ENCODE results near the gene NR6A1. TPM values are rescaled to one million over a fixed set of nuclear protein-coding genes. Genes with fewer than 3 reads are reported as not detected.

Gene NR6A1
- total and polyA plus RNA-seq, 2 of the 8 experiments (the other 6 are each of a cell fraction or from before 2014, with no cell fraction given): 93.2 to 237 TPM

- 92% methylated on average over 12 of the region's 12 CpGs; no CpG with 5 or more reads in 1 of the 2 experiments for WGBS, 2 experiments (ENCODE audit: extremely low coverage in 1 of 2, insufficient coverage in 1 of 2, insufficient read length in 1 of 2, insufficient replicate concordance in 2 of 2, low coverage in 1 of 2, low lambda C conversion rate in 2 of 2, missing lambda C conversion rate in 1 of 2)
- no peak overlapping the region for H3K4me2 ChIP-seq (ENCODE audit: insufficient read depth in 1 of 2, low read depth in 2 of 2, low read length in 2 of 2)
- FAIRE-seq: no peak
- peaks cover 10 to 22% (median 15%) of the 10 kb centered on the region in 4 experiments for H3K4me1 ChIP-seq (replicated peaks in 1 of 4; ENCODE audit: control insufficient read depth in 3 of 4, insufficient read depth in 4 of 4, low read length in 3 of 4)
- H4K20me1 ChIP-seq (replicated peaks in 1 of 2; ENCODE audit: control insufficient read depth in 1 of 2, insufficient read depth in 2 of 2, low read length in 2 of 2): no peaks in the 10 kb centered on the region
- H3K9ac ChIP-seq (replicated peaks in 1 of 4; ENCODE audit: extremely low read depth in 1 of 4, low read depth in 3 of 4, low read length in 3 of 4): no peak overlapping the region
- no peak overlapping the region for H3K56ac ChIP-seq (replicated peaks; ENCODE audit: insufficient read length, low read depth, low read length)
- no peak overlapping the region for H2AFZ ChIP-seq (ENCODE audit: low read length)
- H3K36me3 ChIP-seq (ENCODE audit: control insufficient read depth in 2 of 4, insufficient read depth in 4 of 4, low read length in 3 of 4): no peaks in the 10 kb centered on the region
- H3K27me3 ChIP-seq (replicated peaks in 1 of 4; ENCODE audit: control insufficient read depth in 3 of 4, extremely low read depth in 1 of 4, insufficient read depth in 3 of 4, low read length in 3 of 4): no peaks in the 10 kb centered on the region
- no peak overlapping the region for H2BK12ac ChIP-seq (ENCODE audit: low read depth, low read length)
- H3K4ac ChIP-seq (replicated peaks; ENCODE audit: insufficient read length, low read depth, low read length): no peak overlapping the region
- 0 out of 2 replicates have a peak overlapping the region, but pooled peaks have one; percentile 75 for H2AK5ac ChIP-seq (ENCODE audit: low read depth, low read length)
- no peak overlapping the region for H4K91ac ChIP-seq (replicated peaks; ENCODE audit: insufficient read length, low read length)
- POLR2A ChIA-PET (ENCODE audit: partially characterized antibody): interaction anchor here (1.2 to 4.2 kb wide), 2 partner anchors 8 to 29 kb away, joined by 3 to 18 read pairs; no protein-coding TSS in a partner anchor
- H3K23ac ChIP-seq (ENCODE audit: insufficient read length): no peak overlapping the region
- no peak overlapping the region for H3K4me3 ChIP-seq (ENCODE audit: extremely low read depth in 1 of 4, insufficient read depth in 2 of 4, low read depth in 3 of 4, low read length in 4 of 4)
- H3K18ac ChIP-seq (ENCODE audit: extremely low read depth, low read length): no peak overlapping the region; the same call in 1 of the 2 replicates
- H4K5ac ChIP-seq (ENCODE audit: insufficient read length, low read depth, low read length): no peak overlapping the region
- H3K79me1 ChIP-seq (ENCODE audit: low read depth, low read length): no peaks in the 10 kb centered on the region
- H2BK5ac ChIP-seq (ENCODE audit: low read depth, low read length): no peak overlapping the region; the same call in 1 of the 2 replicates
- H2BK15ac ChIP-seq (ENCODE audit: low read length): 0 out of 2 replicates have a peak overlapping the region, but pooled peaks have one; percentile 72
- no peaks in the 10 kb centered on the region for H3K9me3 ChIP-seq (ENCODE audit: insufficient read depth in 2 of 2, low read depth in 1 of 2, low read length in 1 of 2)
- H3K79me2 ChIP-seq (ENCODE audit: control insufficient read depth in 1 of 2, insufficient read depth in 2 of 2, low read length in 2 of 2): no peaks in the 10 kb centered on the region
- H2BK20ac ChIP-seq (ENCODE audit: low read length): no peak overlapping the region
- CTCF ChIA-PET (ENCODE audit: partially characterized antibody): interaction anchor here (0.7 to 65.2 kb wide), 5 partner anchors 13 to 42 kb away, joined by 3 to 1529 read pairs (median 45); partner anchors contain the start of genes ARPC5L, NR6A1, OLFML2A and RPL35
- no peak overlapping the region for H3K27ac ChIP-seq (ENCODE audit: low read depth, low read length)
- no peak overlapping the region for H4K8ac ChIP-seq (ENCODE audit: extremely low read depth, insufficient read depth, low read length)
- no peak for DNase-seq (ENCODE audit: low read depth in 1 of 2, low spot score in 2 of 2)
- no peak for TF ChIP-seq TAF7 (optimal IDR thresholded peaks at IDR 0.05; ENCODE audit: borderline replicate concordance, low read depth, low read length)
- no peak for TF ChIP-seq GTF2F1 (IDR thresholded peaks at IDR 0.05; ENCODE audit: borderline replicate concordance, low read depth, low read length)
- no peak for TF ChIP-seq CBX5 (IDR thresholded peaks at IDR 0.05; ENCODE audit: low read depth, low read length)
- no peak for TF ChIP-seq SUZ12 (IDR thresholded peaks at IDR 0.05; ENCODE audit: low read length)
- TF ChIP-seq BCL11A (IDR thresholded peaks at IDR 0.05; ENCODE audit: low read depth in 2 of 2, low read length in 2 of 2): no peak
- TF ChIP-seq TCF12 (IDR thresholded peaks at IDR 0.05; ENCODE audit: low read depth, low read length): no peak
- TF ChIP-seq SAP30 (IDR thresholded peaks at IDR 0.05; ENCODE audit: insufficient read depth, insufficient replicate concordance, low read length): no peak
- TF ChIP-seq BRCA1 (IDR thresholded peaks at IDR 0.05; ENCODE audit: low read depth, low read length): no peak
- TF ChIP-seq TBP (IDR thresholded peaks at IDR 0.05; ENCODE audit: low read depth, low read length): no peak
- TF ChIP-seq KDM4A (IDR thresholded peaks at IDR 0.05; ENCODE audit: low read depth, low read length, severe bottlenecking): no peak
- TF ChIP-seq USF2 (IDR thresholded peaks at IDR 0.05; ENCODE audit: low read length): no peak
- H3K23me2 ChIP-seq (ENCODE audit: low read depth, low read length): peaks cover 2% of the 10 kb centered on the region; the same call in 1 of the 2 replicates
- H2BK120ac ChIP-seq (replicated peaks; ENCODE audit: low read depth, low read length): no peak overlapping the region
- H3K14ac ChIP-seq (ENCODE audit: insufficient read length): no peak overlapping the region
These were observed 37.3 kb upstream of the NR6A1 start for GRCh38 chr9:124808246-124808956.

All from H1 (cell line).